GM21529 (cell line): ENCODE measurements around the gene CCM2.
"Not testable (repeated sequence)": the region's sequence is repeated elsewhere in the genome, so short reads cannot be mapped to it uniquely, and the experiment has no call there.

ENCODE experiments used
- ATAC-seq: cut with Tn5 transposase; IDR thresholded peaks from one replicate; pipeline ENCODE4 v1.9.1; 2021; ENCODE audit not compliant: unreplicated experiment

The CCM2 gene

DNA sequence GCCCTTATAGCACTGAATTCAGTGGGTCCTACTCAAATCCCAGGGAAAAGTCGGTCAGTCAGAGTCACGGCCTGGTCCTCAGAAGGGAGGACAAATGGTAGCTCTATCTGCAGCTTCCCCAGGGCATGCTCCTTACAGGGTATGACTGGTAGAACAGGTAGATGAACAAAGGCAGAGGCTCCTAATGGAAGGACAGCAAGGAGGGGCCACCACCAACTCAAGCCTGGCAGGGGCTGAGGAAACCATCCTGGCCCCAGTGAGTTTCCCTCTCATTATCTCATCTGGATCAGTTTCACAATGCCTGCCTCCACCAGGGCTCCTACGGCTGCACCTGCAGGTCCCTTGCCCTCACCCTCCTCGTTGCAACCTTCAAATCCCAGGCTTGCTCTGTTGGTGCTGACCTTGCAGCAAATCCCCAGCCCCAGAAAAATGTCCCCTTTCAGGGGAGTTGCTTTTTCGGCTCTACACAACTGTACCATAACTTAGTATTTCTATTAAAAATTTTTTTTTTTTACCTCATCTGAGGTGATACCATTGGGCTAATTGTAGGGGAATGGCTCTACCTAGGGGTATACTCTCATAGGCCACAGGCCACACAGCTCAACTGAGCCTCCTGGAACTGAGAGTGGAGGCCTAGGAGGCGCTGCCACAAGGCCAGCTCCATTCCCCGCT lies 18.8 kb upstream of the CCM2 start:
- ATAC-seq = peak; percentile 4

DNA sequence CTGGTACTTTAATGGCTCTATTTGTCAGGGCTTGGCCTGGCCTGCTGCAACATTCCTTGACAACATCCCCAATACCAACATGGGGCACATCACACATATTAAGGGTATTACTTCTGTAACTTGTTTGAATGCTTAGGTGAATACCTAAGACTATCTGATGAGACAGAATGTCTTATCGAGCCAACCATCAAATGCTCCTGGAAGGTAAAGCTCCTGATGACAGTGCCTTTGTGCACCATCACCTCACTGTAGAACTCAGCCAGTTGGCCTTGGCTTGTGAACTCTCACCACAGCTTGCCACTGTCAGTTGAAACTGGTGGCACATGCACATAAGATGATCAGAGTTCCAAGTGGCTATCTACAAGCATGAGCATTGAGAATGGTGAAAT lies 17.5 kb upstream of the CCM2 start:
- no peak for ATAC-seq

DNA sequence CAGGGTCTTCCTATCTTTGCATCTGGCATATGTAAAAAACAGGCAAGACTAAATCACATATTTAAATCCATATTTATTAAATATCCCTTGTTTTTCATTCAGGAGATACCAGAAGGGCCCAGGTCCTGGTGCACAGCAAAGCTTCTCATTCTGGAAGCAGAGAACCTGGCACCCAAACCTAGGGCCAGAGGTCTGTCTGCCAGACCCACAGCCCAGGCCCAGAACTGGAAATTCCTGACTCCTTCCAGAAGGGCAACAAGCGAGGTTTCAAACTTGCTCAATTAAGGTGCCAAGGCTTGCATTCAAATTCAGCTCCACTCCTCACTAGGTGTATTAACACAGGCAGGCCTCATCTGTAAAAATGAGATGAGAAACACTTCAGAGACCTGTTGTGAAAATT lies 17.0 kb upstream of the CCM2 start:
- no peak for ATAC-seq

DNA sequence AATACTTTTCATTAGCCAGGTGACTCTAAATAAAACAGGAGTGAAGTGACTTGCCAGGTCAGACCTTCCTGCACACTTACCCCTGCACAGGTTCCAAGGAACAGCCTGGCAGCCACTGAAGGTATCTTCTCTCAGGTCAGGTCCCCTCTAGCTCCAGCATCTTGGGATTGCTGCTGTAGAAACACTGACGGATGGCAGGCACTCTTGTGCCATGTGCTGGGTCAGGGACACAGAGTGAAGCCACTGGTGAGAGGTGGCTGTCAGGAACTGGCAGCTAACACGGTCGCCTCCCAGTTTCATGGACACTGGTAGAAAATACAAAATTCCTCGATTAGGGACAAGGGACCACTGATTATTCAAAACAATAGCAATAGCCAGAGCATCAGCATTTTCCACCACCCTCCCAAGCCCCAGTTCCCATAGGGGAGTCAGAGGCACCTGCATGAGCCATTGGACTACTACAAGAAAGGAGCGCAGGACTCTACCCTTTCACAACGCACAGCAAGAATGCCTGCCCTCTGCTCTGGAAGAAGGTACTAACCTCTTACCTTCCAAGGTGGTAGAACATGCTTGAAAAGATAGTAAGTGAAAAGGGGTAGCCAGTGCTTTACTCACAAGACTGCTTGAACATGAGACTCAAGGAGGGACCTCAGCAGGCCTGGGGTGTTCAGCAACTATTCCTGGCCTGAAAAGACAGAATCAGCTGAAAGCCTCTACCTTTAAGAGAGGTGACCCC lies 16.1 kb upstream of the CCM2 start:
- no peak for ATAC-seq

DNA sequence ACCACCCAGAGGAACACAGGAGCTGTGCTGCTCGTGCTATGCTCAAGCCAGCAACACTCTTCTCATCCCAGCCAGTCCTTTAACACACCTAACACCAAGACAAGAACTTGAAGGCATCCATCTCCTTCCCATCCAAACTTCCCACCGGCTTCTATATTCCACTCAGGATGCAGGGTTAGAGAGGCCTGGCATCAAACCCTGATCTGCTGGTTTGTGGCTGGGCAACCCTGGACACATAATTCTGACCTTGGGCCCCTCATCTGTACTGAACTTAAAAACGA lies 15.6 kb upstream of the CCM2 start:
- ATAC-seq = no peak

DNA sequence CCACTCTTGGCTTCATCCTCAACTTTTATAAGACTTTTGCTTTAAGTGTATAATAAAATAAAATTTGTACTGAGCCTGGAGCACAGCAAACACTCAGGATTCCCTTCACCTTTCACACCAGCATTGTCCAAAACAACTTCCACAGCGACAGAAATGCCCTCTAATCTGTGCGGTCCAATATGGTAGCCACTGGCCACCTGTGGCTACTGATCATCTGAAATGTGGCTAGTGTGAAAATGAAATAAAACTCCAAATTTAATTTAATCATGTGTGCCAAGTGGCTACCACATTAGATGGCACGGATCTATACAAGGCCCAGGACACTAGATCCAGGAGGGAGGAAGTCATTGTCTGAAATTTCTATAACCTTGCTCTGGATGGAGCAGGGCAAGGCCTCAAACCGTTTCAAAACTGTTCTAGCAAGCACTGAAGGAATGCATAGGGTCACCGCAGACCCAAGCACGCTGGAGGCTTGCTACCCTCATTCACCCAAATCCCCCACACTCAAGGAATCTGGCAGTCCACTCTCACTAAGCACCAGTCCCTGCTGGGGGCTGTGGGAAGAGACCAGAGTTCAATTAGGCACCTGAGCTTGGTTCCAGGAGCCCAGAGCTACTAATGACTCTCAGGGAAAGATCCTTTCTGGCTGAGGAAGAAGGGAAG lies 14.8 kb upstream of the CCM2 start:
- ATAC-seq = no peak

DNA sequence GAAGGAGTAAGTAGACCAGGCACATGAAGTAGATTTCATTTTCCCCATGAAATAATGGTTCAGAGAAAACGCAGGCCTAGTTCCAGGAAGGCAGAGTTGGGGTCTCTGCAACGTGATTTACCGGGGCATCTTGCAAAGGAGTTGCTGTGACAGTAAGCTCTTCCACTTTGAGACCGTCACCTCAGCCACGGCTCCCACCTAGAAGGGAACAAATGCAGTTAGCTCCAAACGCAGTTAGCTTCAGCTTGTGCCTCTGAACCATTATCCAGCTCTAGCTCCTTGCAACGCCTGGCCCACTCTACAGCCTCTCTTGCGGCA lies 14.1 kb upstream of the CCM2 start:
- ATAC-seq = no peak

DNA sequence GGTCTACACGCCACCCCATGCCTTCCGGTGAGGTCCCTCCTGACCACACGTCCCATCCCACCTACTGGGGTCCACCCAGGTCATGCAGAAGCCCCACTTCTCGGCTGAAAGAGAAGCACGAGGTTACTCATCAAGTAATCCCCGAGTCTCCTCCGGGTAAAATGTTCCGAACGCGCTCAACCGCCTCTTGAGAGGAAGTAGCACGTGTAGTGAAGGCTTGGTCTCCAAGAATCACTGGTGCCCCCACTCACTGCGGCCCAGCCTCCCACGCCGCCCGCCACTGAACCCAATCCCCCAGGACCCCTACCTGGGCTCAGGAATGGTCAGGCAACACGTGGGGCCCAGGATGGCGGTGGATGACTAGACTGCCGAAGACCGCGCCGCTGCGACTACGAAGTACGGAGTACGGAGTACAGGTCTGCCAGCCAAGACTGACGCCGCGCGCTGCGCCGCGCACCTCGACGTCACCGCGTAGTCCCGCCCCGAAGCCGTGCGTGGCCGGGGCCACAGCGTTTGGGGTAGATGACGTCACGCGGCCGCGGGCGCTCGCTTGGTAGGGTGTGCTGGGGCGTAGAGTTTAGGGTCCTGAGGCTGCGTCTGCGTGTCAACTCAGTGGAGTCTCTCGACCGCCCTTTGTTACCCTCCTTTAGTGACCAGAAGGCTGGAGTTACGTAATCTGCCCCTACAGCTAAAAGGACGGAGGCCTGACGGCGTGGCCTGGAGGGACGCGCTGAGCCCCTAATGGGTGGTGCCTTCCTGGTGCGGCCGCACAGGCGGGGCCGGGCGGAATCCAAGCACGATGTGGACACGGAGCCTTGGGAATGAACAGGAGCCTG lies 13.6 kb upstream of the CCM2 start:
- peak; percentile 95 for ATAC-seq

DNA sequence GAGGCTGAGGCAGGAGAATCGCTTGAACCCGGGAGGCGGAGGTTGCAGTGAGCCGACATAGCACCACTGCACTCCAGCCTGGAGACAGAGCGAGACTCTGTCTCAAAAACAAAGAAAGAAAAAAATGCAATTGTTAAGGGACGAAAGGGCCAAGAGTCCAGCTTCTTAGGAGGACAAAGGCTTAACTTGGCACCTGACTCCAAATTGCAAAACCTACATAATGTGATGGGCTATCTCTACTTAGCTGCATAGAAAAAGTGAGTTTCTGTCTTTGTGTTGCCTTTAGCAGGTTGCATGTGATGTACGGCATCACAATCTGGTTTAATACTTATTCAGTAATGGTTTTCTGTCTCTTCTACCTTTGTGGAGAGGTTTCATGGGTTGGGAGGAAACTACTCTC lies 12.5 kb upstream of the CCM2 start:
- ATAC-seq = no peak

DNA sequence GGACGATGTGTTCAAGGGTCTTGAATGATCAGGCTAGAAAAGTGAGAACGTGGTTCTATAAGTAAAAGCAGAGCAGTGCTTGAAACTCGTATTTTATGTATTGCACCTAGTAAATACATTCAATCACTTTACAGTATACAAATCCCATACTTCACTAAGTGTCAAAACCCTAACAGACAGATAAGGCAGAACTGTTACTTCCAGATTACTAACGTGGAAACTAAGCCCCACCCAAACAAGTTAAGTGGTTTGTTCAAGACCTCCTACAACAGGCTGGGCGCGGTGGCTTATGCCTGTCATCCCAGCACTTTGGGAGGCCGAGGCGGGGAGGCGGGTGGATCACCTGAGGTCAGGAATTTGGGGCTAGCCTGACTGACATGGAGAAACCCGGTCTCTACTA lies 12.0 kb upstream of the CCM2 start:
- ATAC-seq = no peak

DNA sequence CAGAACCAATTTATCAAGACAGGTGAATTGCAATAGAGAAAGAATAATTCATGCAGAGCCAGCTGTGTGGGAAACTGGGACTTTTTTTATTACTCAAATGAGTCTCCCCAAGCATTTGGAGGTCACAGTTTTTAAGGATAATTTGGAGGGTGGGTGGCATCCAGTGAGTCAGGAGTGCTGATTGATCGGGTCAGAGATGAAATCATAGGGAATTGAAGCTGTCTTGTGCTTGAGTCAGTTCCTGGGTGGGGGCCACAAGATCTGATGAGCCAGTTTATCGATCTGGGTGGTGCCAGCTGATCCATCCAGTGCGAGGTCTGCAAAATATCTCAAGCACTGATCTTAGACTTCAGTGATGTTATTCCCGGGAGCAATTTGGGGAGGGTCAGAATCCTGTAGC lies 11.3 kb upstream of the CCM2 start:
- no peak for ATAC-seq

DNA sequence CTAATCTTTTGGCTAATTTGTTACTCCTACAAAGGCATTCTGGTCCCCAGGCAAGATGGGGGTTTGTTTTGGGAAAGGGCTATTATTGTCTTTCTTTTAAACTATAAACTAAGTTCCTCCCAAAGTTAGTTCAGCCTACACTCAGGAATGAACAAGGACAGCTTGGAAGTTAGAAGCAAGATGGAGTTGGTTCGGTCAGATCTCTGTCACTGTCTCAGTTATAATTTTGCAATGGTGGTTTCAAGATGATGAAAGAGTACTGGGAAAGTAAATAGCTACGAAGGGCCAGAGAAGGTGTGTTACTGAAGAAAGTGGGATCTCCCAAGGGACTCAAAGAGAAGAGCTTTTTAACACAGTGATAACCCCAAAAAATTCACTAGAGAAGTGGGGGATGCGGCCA lies 10.9 kb upstream of the CCM2 start:
- ATAC-seq = no peak

DNA sequence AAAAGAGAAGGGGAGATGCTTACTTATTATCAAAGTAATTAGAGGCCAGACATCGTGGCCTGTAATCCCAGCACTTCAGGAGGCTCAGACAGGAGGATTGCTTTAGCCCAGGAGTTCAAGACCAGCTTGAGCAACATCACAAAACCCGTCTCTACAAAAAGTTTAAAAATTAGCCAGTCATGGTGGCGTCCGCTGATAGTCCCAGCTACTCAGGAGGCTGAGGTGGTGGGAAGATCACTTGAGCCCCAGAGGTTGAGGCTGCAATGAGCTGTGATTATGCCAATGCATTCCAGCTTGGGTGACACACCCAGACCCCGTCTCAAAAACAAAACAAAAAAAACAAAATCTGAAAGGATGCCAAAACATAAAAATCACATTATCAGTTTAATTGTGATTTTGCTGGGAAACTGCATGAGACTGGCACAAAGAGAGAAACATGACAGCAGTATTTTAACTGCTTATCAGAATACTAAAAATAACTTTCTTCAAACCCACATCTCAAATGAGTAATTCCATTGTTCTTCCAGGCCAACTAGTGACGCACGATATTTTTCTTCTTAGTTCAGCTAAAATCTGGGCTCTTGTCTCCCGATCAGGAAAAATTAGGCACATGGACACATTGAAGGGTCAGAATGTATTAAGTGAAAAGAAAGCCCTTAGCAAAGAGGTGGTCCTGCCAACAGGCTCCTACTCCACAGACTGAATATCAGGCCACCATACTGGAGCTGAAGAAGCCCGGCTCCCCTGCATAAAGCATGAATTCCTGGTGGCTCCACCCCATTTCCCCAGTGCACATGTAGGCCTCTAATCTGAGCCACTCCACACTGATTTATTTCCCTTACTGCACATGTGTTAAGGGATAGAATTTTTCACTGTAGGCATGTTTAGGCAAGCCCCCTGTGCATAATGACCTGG lies 9.6 kb upstream of the CCM2 start:
- no peak for ATAC-seq

DNA sequence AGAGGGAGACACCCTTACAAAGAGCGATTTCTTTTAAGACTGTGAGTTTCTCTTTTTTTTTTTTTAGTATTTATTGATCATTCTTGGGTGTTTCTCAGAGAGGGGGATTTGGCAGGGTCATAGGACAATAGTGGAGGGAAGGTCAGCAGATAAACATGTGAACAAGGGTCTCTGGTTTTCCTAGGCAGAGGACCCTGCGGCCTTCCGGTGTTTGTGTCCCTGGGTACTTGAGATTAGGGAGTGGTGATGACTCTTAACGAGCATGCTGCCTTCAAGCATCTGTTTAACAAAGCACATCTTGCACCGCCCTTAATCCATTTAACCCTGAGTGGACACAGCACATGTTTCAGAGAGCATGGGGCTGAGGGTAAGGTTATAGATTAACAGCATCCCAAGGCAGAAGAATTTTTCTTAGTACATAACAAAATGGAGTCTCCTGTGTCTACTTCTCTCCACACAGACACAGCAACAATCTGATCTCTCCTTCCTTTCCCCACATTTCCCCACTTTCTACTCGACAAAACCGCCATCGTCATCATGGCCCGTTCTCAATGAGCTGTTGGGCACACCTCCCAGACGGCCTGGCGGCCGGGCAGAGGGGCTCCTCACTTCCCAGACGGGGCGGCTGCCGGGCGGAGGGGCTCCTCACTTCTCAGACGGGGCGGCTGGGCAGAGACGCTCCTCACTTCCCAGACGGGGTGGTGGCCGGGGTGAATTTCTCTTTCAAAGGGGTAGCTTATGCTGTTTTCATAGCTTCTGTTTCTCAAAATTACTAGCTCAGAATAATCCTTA lies 7.8 kb upstream of the CCM2 start:
- ATAC-seq = not testable (repeated sequence)

DNA sequence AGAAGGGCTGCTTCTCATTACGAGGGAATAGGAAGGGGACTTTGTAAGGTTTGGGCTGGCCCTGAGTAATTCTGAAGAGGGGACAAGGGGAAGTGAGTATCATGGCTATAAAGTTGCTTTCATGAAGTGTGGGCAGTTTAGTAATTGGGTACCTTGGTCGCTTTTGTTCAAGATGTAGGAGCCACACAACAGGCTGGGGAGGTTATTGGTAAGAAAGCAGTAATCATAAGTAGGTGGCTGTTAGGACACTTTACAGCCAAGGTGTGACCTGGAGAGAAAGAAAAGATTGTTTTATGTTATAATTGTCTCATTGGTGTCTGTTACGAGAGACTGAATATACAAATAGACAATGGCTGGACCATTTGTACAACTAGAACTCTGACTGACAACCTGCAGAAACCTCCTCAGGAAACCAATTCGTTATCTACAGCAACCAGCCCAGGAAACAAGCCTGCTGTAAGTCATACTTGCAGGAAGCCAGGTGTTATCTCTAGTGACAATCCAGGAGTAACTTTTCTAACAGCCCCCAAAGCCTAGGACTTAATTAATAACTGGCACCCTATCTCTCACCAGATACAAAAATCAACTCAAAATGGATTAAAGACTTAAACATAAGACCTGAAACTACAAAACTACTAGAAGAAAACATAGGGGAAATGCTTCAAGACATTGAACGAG lies 5.0 kb upstream of the CCM2 start:
- ATAC-seq = no peak

DNA sequence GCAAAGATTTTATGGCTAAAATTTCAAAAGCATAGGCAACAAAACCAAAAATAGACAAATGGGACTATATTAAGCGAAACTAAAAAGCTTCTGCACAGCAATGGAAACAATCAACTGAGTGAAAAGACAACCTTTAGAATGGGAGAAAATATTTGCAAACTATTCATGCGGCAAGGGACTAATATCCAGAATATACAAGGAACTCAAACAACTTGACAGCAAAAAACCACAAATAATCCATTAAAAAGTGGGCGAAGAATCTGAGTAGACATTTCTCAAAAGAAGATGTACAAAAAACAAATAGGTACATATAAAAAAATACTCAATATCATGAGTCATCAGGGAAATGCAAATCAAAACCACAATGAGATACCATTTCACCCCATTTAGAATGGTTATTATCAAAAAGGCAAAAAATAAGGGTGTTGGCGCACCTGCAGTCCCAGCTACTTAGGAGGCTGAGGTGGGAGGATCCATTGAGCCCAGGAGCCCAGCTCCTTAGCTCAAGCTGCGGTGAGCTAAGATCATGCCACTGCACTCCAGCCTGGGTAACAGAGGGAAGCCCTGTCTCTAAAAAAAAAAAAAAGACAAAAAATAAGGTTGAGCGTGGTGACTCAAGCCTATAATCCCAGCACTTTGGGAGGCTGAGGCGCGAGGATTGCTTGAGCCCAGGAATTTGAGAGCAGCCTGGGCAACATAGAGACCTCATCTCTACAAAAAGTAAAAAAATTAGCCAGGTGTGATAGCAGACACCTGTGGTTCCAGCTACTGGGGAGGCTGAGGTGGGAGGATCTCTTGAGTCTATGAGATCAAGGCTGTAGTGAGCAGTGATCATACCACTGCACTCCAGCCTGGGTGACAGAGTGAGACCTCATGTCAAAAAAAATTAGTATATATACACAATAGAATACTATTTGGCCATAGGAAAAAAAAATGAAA lies 4.2 kb upstream of the CCM2 start:
- peak; percentile 26 for ATAC-seq

DNA sequence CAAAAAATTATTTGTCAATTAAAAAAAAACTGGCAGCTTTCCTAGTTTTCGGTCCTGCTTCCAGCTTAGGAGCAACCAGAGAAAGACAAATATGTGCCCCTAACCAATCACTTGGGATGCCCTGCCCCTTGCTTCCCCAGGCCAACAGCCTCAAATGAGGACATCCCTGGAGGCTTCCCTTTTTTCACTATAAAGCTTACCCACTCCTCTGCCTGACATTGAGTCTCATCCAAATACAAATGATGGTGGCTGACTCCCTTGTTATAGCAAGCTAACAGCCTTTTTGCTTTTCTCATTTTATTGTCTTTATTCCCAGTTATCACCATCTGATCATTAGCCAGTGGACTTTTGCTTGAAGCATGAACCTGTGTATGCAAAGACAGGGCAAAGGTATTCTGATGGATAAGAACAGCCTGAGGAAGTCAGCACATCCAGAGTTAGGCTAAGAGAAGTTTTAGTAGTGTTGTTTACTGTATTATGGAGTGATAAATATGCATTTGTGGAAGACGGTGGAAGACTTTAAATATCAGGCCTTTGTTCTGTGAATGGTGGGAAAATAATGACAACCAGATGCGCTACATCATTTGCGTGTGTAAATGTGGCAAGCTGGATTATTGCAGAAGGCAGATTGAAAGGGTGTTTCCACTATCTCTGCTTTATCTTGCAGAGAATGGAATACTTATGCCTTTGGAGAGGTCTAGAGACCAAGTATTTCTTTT lies 1.7 kb upstream of the CCM2 start:
- ATAC-seq = no peak
